Measurements from ENCODE around the gene SPATS2L.

Gene SPATS2L, protein sequence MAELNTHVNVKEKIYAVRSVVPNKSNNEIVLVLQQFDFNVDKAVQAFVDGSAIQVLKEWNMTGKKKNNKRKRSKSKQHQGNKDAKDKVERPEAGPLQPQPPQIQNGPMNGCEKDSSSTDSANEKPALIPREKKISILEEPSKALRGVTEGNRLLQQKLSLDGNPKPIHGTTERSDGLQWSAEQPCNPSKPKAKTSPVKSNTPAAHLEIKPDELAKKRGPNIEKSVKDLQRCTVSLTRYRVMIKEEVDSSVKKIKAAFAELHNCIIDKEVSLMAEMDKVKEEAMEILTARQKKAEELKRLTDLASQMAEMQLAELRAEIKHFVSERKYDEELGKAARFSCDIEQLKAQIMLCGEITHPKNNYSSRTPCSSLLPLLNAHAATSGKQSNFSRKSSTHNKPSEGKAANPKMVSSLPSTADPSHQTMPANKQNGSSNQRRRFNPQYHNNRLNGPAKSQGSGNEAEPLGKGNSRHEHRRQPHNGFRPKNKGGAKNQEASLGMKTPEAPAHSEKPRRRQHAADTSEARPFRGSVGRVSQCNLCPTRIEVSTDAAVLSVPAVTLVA

DNA sequence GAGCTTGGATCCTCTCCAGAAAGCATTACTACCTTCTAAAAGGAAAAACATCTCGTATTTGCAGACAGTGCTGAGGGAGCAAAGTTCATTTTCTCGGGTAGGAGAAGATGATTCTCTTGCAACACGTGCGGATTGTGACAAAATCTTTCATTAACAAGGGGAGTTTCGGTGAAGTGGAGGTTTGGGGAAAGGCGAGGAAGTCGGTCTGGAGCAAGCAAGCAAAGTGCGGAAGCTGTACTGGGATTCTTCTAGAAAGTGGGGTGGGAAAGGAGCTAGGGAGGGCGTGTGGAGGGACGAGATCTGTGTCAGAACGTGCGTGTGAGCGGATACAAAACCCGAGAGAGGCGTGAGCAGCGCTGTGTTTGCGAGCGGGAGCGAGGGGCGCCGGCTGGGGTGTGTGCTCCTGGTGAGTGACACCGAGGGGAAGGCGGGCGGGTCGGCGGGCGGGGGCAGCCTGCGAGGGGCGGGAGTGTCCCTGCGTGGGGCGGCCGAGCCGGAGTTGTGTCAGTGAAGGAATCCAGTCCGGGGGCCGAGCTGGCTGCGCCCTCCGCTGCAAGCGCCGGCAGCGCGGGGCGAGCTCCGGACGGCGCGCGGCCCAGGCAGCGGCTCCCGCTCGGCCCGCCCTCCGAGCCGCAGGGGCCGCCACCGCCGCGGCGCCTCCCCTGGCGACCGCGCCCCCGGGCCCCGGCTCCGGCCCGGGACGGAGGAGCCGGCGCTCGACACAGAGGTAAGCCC lies at the start of gene SPATS2L:
TSS of gene SPATS2L (plus strand) at position 498 of the 735 bp plus-strand sequence. CDS start 82,552 bp downstream, outside the sequence.
- DNase-seq (ENCODE audit: low read depth): no peak

DNA sequence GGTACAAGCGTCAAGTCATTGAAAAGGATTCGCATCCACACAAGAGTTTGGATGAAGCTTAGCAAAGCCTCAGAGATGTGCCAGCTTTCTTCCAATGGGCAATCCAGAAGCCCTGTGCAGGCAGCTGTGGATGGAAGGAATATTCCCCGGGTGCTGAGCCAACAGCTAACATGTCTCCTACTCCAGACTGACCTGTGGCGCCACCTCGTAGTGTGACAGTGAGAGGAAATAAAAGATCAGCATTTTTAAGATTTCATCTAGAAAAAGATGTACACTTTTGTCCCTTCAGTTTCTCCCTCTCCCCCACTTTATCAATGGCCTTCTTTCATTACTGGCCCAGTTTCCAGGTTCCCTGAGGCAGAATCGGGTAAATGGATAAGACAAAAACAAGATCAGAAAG lies 48.9 kb upstream of the SPATS2L start:
- no peak for DNase-seq (ENCODE audit: low read depth)

DNA sequence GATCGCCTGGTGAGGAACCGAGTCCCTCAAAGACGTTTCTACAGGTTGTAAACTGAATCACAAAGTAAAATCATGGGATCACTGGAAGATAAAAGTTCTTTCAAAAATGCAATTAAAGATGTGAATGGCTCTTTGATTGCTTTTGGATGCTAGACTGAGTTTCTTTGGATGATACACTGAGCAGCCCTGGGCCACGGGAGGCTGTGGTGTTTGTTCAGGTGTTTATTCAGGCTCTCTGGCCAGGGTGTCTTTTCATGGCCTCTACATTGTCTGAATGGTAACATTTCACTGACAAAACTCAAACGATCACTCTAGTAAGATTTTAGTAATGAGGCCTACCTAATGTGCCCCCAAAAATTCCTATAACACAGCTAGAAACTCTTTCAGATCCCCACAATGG lies 48.4 kb upstream of the SPATS2L start:
- DNase-seq (ENCODE audit: low read depth): no peak

DNA sequence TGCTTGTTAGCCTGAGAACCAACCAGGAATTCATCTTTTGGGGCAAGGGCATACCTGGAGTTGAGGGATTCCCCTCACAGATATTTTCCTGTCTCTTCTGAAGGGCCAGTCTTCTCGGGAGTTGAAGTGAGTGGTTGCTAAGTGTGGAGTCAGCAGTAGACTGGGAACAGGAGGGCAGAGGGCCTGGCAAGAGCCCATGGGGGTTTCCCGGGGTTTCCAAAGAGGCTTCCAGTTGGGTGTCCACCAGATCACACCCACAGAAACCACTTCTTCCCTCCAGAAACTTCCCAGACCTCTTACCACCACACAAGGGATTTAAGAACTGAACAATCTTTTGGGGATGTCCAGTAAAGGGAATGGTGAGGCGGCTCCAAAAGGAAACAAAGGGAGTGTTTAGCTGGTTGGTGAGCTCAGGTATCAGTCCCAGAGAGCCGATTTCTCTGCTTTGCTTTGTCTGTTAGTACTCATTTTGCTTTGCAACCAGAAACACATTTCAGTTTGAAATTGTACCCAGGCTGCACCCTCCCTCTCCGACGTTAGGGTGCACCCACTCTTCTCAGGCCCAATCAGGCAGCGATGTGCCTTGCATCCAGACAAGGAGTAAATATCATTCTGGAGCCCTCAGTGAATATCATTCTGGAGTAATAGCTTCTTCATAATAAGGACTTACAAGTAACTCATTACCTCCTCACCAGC lies 47.5 kb upstream of the SPATS2L start:
- no peak for DNase-seq (ENCODE audit: low read depth)

GRCh38 chr2:200259577-200259957 lies 46.9 kb upstream of the SPATS2L start:
- no peak for DNase-seq (ENCODE audit: low read depth)

GRCh38 chr2:200262047-200262446 lies 44.4 kb upstream of the SPATS2L start:
- no peak for DNase-seq (ENCODE audit: low read depth)

- DNase-seq (ENCODE audit: low read depth): no peak
Observed at GRCh38 chr2:200263279-200263678, 43.2 kb upstream of the SPATS2L start.

DNA sequence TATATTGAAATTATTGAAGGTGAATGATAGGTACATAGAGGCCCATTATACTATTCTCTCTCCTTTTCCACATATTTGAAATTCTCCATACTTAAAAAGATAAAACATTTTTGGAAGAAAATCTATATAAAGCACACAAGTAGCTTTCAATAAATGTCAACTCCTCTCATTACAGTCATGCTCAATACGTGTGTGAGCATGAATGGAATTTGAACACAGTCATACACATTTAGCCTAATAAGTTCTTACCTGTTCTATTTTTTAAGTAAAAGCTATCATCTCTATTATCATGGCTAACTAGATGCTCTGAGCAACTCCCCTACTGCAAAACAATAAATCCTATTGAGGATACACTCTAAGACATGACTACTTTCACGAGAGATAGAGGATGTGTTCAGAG lies 41.9 kb upstream of the SPATS2L start:
- no peak for DNase-seq (ENCODE audit: low read depth)

DNA sequence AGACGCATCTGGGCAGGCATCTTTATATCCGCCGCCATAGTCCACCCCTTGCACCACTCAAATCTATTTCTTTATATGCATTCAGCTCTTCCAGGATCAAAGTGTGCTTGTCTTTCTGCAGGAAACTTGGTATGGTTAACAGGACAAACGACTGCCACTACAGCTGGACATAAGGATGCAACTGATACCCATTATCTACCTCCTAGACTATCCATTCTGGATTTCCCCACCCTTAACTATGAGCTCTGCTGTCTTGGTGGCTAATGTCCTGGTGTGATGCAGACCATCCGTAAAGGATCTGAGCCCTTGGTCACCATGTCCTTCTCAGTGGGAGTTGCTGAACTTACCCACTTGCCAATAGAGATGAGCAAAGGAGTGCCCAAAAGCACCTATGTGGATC lies 40.1 kb upstream of the SPATS2L start:
- no peak for DNase-seq (ENCODE audit: low read depth)

DNA sequence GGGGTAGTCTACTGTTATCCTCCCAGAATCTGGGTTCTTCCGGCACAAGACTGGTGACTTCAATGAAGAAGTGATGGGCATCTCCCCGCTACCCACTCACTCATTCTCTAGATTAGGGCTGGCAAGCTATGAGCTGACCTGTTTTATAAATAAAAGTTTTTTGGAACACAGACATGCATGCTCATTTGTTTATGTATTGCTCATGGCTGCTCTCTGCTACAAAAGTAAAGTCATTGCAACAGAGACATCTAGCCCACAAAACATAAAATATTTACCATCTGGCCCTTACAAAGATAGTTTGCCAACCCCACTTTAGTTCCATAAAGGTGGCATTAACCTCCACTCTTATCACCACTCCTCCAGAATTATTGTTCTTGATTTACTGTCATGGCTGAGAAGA lies 39.1 kb upstream of the SPATS2L start:
- no peak for DNase-seq (ENCODE audit: low read depth)

DNA sequence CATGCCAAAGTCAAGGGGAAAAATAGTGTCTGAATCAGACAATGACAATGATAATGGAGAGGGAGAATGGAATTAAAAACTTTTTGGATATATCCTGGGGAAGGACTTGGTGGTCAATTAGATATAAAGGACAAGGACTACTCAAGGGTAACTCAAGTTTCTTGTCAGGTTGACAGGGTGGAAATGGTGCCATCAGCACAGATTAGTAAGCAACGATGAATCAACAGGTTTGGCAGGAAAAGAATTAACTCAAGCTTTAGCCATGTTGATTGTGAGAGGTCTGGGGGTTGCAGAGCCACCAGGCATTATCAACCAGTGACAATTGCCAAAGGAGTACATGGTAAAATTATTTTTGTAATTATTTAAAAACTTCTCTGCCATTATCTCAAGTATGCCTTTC lies 35.8 kb upstream of the SPATS2L start:
- no peak for DNase-seq (ENCODE audit: low read depth)

DNA sequence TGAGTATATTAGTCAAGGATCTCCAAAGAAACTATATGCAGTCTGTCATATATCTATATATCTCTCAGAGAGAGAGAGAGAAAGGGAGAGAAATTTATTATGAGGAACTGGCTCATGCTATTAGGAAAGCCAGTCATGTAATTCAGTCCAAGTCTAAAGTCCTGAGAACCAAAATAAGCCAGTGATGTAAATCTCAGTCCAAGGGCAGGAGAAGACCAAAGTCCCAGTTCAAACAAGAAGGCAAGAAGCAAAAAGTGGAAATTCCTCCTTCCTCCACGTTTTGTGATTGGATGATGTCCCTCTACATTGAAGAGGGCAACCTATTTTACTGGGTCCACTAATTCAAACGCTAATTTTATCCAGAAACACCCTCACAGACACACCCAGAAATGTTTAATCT lies 34.2 kb upstream of the SPATS2L start:
- DNase-seq (ENCODE audit: low read depth): no peak

GRCh38 chr2:200274116-200275075 lies 32.1 kb upstream of the SPATS2L start:
- DNase-seq (ENCODE audit: low read depth): no peak

GRCh38 chr2:200275295-200276013 lies 31.0 kb upstream of the SPATS2L start:
- DNase-seq (ENCODE audit: low read depth): no peak

DNA sequence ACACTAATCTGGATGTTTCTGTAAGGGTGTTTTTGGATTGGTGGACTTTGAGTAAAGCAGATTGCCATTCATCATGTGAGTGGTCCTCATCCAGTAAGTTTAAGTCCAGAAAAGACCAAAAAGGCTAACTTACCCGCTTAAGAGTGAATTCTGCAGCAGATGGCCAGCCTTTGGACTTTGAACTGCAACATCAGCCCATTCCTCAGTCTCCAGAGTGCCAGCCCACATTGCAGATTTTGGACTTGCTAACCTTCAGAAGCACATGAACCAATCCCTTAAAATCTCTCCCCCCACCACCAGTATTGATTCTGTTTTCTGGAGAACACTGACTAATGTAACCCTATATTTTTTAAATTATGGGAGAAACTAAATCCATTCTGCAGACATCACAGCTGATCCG lies 30.0 kb upstream of the SPATS2L start:
- DNase-seq (ENCODE audit: low read depth): no peak

DNA sequence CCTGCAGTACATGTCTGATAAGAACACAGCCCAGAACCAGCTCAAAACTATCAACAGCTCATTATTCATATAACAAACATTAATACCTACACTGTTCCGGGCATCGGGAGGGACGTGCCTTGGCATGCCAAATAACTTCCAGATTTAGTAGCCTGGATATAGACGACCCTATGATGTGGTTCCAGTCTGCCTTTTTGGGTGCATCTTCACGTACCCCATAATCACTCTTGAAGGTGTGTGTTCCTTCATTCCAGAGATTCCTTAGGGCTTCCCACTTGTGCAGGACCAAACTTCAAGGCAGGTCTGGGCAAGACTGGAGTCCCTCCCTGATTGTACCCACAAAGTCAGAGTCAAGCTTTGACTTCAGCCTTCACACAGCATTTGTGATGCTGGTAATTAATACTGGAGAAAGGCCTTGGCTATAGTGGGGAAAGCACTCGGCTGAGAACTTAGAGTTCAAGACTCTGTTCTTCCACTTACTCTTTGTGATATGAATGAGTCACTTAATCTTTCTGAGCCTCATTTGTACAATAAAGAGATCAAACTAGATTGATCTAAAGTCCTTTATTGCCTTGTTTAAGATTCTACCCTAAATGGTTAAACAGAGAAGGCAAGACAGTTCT lies 27.7 kb upstream of the SPATS2L start:
- no peak for DNase-seq (ENCODE audit: low read depth)

DNA sequence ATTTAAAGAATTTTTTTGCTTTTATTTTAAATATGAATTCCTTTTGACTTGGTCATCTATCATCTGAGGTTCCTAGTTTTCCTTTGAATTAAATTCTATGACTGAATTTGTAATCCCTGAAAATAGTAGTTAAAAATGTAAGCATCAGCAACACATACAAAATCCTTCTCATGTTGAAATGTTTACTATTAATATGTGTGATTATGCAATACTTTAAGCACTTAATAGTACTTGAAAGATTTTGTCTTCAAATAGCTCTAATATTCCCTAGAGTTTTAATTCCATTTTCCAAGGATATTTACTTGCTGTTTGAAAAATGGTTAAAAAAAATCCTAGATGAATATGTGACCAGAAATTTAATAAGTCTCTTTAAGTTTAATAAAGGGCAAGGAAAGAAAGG lies 26.6 kb upstream of the SPATS2L start:
- DNase-seq (ENCODE audit: low read depth): no peak

GRCh38 chr2:200286578-200286977 lies 19.9 kb upstream of the SPATS2L start:
- no peak for DNase-seq (ENCODE audit: low read depth)

- no peak for DNase-seq (ENCODE audit: low read depth)
Observed at GRCh38 chr2:200288670-200289429, 17.6 kb upstream of the SPATS2L start.

- no peak for DNase-seq (ENCODE audit: low read depth)
Observed at GRCh38 chr2:200296118-200296517, 10.4 kb upstream of the SPATS2L start.

Measured in HS-5 (cell line).